HS-27A (cell line): Measurements from ENCODE around the gene SULT1C3.

Experiments used
- DNase-seq: peaks from one replicate; pipeline ENCODE4 v3.0.0-alpha.2; 2012; ENCODE audit warnings: low read depth, missing footprints

Gene SULT1C3

GRCh38 chr2:108304975-108305374 lies 65.2 kb downstream of the SULT1C3 start:
- no peak for DNase-seq

GRCh38 chr2:108305901-108306300 lies 66.1 kb downstream of the SULT1C3 start:
- DNase-seq, result no peak

GRCh38 chr2:108309903-108310302 lies 70.1 kb downstream of the SULT1C3 start:
- DNase-seq, result no peak
